HFF-Myc (cell line): ENCODE results near the gene AP1B1.
"Not testable (repeated sequence)": the region's sequence is repeated elsewhere in the genome, so short reads cannot be mapped to it uniquely, and the experiment has no call there.

Experiments used
- DNase-seq: peaks from one replicate; pipeline ENCODE4 v3.0.0-alpha.2; 2011; ENCODE audit warnings: low read depth; ENCODE audit errors: extremely low read depth
- H3K4me3 ChIP-seq: replicated peaks from 2 replicates; pipeline ENCODE4 v1.5.1; 2011; ENCODE audit warnings: low read depth, mild to moderate bottlenecking, control low read depth, low read length
- CTCF ChIP-seq: IDR thresholded peaks from 2 replicates; pipeline ENCODE4 v1.5.1; 2012; ENCODE audit warnings: mild to moderate bottlenecking, low read depth, low read length, control low read depth; ENCODE audit errors: missing control alignments

AP1B1 gene

GRCh38 chr22:29348956-29349355 lies 39.4 kb downstream of the AP1B1 start:
- no peak overlapping the region for H3K4me3 ChIP-seq
- DNase-seq: no peak
- TF ChIP-seq CTCF: no peak

GRCh38 chr22:29348041-29348440 lies 40.3 kb downstream of the AP1B1 start:
- DNase-seq: no peak
- no peak for TF ChIP-seq CTCF
- no peak overlapping the region for H3K4me3 ChIP-seq

- TF ChIP-seq CTCF: no peak
- DNase-seq: no peak
- H3K4me3 ChIP-seq: no peak overlapping the region
Measured at GRCh38 chr22:29346659-29347058, 41.7 kb downstream of the AP1B1 start.

GRCh38 chr22:29345932-29346331 lies 42.4 kb downstream of the AP1B1 start:
- TF ChIP-seq CTCF: no peak
- H3K4me3 ChIP-seq: no peak overlapping the region
- DNase-seq: no peak

- not testable (repeated sequence) for DNase-seq, H3K4me3 ChIP-seq
Measured at GRCh38 chr22:29344889-29345288, 43.5 kb downstream of the AP1B1 start.

- no peak overlapping the region for H3K4me3 ChIP-seq
- DNase-seq: peak; percentile 75
- no peak for TF ChIP-seq CTCF
Measured at GRCh38 chr22:29344137-29344536, 44.2 kb downstream of the AP1B1 start.

- TF ChIP-seq CTCF: no peak
- H3K4me3 ChIP-seq: no peak overlapping the region
- peak; percentile 88 for DNase-seq
Measured at GRCh38 chr22:29343313-29343805, 45.0 kb downstream of the AP1B1 start.
